Right lobe of liver (tissue), 4 donors: Measurements from ENCODE around the gene HRH2.

Experiments used
- CTCF ChIP-seq, 4 donors: fragments of 200-600 bp in 3 of 4; fragments of 450-650 bp in 1 of 4; IDR thresholded peaks; one replicate each; pipeline versions ENCODE4 v1.5.1 to v1.8.0; 2016 to 2022; ENCODE audit warnings: antibody characterized with exemption in 4 of 4, mild to moderate bottlenecking in 2 of 4
- POLR2A ChIP-seq: fragments of 450-650 bp; IDR thresholded peaks from one replicate; pipeline ENCODE4 v1.6.1; 2017; ENCODE audit warnings: antibody characterized with exemption, mild to moderate bottlenecking
- donor health status: DM: no; HTN: no; CAD: no.
- donor health status: DM: no; HTN: no; CAD: no.
- donor health status: DM: no; HTN: yes; CAD: no.

GRCh38 chr5:175748650-175749049 lies 90.8 kb downstream of the HRH2 start:
- TF ChIP-seq POLR2A (no peak), CTCF (IDR thresholded peaks at IDR 0.05) (no peak)
